Chondrocyte (in vitro differentiated cells): ENCODE measurements around the gene STK16. TPM values are rescaled to one million over a fixed set of nuclear protein-coding genes. Genes with fewer than 3 reads are reported as not detected.

ENCODE experiments used
- DNase-seq: peaks from one replicate; pipeline ENCODE4 v3.0.0; 2021; ENCODE audit warnings: mixed read lengths, low spot score
- H3K27ac Mint-ChIP-seq: one replicate; pipeline ENCODE4 v1.8.0; 2021; ENCODE audit warnings: mild to moderate bottlenecking, moderate library complexity, mixed read lengths; ENCODE audit not compliant: unreplicated experiment
- H3K27me3 Mint-ChIP-seq: 2 replicates; pipeline ENCODE4 v1.8.0; 2021; ENCODE audit warnings: low read depth, mixed read lengths
- H3K36me3 Mint-ChIP-seq: 2 replicates; pipeline ENCODE4 v1.8.0; 2021; ENCODE audit warnings: low read depth, mixed read lengths
- H3K4me1 Mint-ChIP-seq: 2 replicates; pipeline ENCODE4 v1.8.0; 2021; ENCODE audit warnings: low read depth, mild to moderate bottlenecking, mixed read lengths
- H3K4me3 Mint-ChIP-seq: one replicate; pipeline ENCODE4 v1.8.0; 2021; ENCODE audit warnings: mild to moderate bottlenecking, moderate library complexity, mixed read lengths; ENCODE audit not compliant: unreplicated experiment
- H3K9me3 Mint-ChIP-seq: 2 replicates; pipeline ENCODE4 v1.8.0; 2021; ENCODE audit warnings: low read depth, mixed read lengths
- CTCF ChIP-seq: fragments of 200-600 bp; sonication (generic); IDR thresholded peaks from 2 replicates; pipeline ENCODE4 v1.5.0; 2021; ENCODE audit warnings: antibody characterized with exemption, mild to moderate bottlenecking, moderate library complexity
- total RNA-seq: library from RNA; stranded (reverse); gene quantifications from 3 replicates; pipeline ENCODE4 v1.2.1, GENCODE V29; 2021

STK16 gene
- total RNA-seq, 1 donor from 2014 or later: 24.4 TPM

GRCh38 chr2:219207884-219208740, 37.2 kb upstream of the STK16 start:
- peak overlapping the region; percentile 81 for H3K4me3 Mint-ChIP-seq
- peaks cover 7% of the 10 kb centered on the region for H3K36me3 Mint-ChIP-seq
- H3K4me1 Mint-ChIP-seq: peaks cover 26% of the 10 kb centered on the region
- H3K27ac Mint-ChIP-seq: peak overlapping the region; percentile 94
- no peak for DNase-seq
- no peak for TF ChIP-seq CTCF
- H3K9me3 Mint-ChIP-seq: peaks cover 2% of the 10 kb centered on the region
- H3K27me3 Mint-ChIP-seq: no peaks in the 10 kb centered on the region

- peaks cover 26% of the 10 kb centered on the region for H3K4me1 Mint-ChIP-seq
- peaks cover 14% of the 10 kb centered on the region for H3K36me3 Mint-ChIP-seq
- peak overlapping the region; percentile 22 for H3K27ac Mint-ChIP-seq
- peaks cover under 1% of the 10 kb centered on the region for H3K9me3 Mint-ChIP-seq
- H3K27me3 Mint-ChIP-seq: no peaks in the 10 kb centered on the region
- no peak for TF ChIP-seq CTCF
- DNase-seq: no peak
- H3K4me3 Mint-ChIP-seq: no peak overlapping the region
Observed at GRCh38 chr2:219209236-219210195, 35.8 kb upstream of the STK16 start.

- Mint-ChIP-seq H3K4me1 (peaks cover 26% of the 10 kb centered on the region), H3K9me3 (no peaks in the 10 kb centered on the region), H3K4me3 (no peak overlapping the region), H3K27me3 (no peaks in the 10 kb centered on the region), H3K36me3 (peaks cover 17% of the 10 kb centered on the region), H3K27ac (peak overlapping the region; percentile 8)
- no peak for TF ChIP-seq CTCF
- no peak for DNase-seq
Observed at GRCh38 chr2:219210196-219210885, 34.9 kb upstream of the STK16 start.

GRCh38 chr2:219210886-219211362, 34.4 kb upstream of the STK16 start:
- Mint-ChIP-seq H3K4me1 (peaks cover 26% of the 10 kb centered on the region), H3K27me3 (no peaks in the 10 kb centered on the region), H3K9me3 (no peaks in the 10 kb centered on the region), H3K4me3 (no peak overlapping the region), H3K36me3 (peaks cover 17% of the 10 kb centered on the region), H3K27ac (peak overlapping the region; percentile 49)
- no peak for TF ChIP-seq CTCF
- DNase-seq: no peak
